ENCODE results near the gene TRIM65. TPM values are rescaled to one million over a fixed set of nuclear protein-coding genes. Genes with fewer than 3 reads are reported as not detected.

Gene TRIM65
- total and polyA plus RNA-seq, 2 of the 13 experiments (the other 11 are each of a cell fraction or from before 2014, with no cell fraction given) = 10.3 to 22.4 TPM

GRCh38 chr17:75892556-75893224 lies 4.1 kb downstream of the TRIM65 start (continued):
- TF ChIP-seq ZNF660 (CRISPR knock-in tag; IDR thresholded peaks at IDR 0.05; ENCODE audit: borderline replicate concordance, low read depth) (no peak), DMTF1 (CRISPR knock-in tag; IDR thresholded peaks at IDR 0.05) (0 out of 2 replicates have a peak, but pooled peaks have one; percentile 58), ZSCAN21 (CRISPR knock-in tag; IDR thresholded peaks at IDR 0.05; ENCODE audit: borderline replicate concordance) (peak; percentile 51; the same call in 1 of the 2 replicates), ZNF460 (CRISPR knock-in tag; IDR thresholded peaks at IDR 0.05; ENCODE audit: borderline replicate concordance) (no peak), ZNF414 (CRISPR knock-in tag; IDR thresholded peaks at IDR 0.05) (no peak), ZNF33B (CRISPR knock-in tag; IDR thresholded peaks at IDR 0.05) (no peak; the same call in 1 of the 2 replicates), ZNF530 (CRISPR knock-in tag; IDR thresholded peaks at IDR 0.05; ENCODE audit: low read depth) (no peak), ZNF83 (CRISPR knock-in tag; IDR thresholded peaks at IDR 0.05; ENCODE audit: borderline replicate concordance) (0 out of 2 replicates have a peak, but pooled peaks have one; percentile 68), TSC22D2 (CRISPR knock-in tag; IDR thresholded peaks at IDR 0.05; ENCODE audit: borderline replicate concordance) (no peak), ZMYM2 (CRISPR knock-in tag; IDR thresholded peaks at IDR 0.05) (no peak), KMT2B (CRISPR knock-in tag; IDR thresholded peaks at IDR 0.05) (0 out of 2 replicates have a peak, but pooled peaks have one; percentile 15), ZNF646 (CRISPR knock-in tag; IDR thresholded peaks at IDR 0.05) (no peak), TBX2 (CRISPR knock-in tag; IDR thresholded peaks at IDR 0.05; ENCODE audit: borderline replicate concordance) (peak; percentile 50; the same call in 1 of the 2 replicates), BRF2 (CRISPR knock-in tag; IDR thresholded peaks at IDR 0.05) (no peak), MXD4 (CRISPR knock-in tag; IDR thresholded peaks at IDR 0.05) (0 out of 2 replicates have a peak, but pooled peaks have one; percentile 40), ZNF124 (CRISPR knock-in tag; IDR thresholded peaks at IDR 0.05) (no peak), XBP1 (CRISPR knock-in tag; IDR thresholded peaks at IDR 0.05) (no peak)

Data from HepG2 (cell line).